UCSD-AML1 (cell line): ENCODE measurements around the gene ACSF3.
"Not testable (repeated sequence)": the region's sequence is repeated elsewhere in the genome, so short reads cannot be mapped to it uniquely, and the experiment has no call there.

Source experiments
- DNase-seq: peaks from one replicate; lab custom pipeline; 2025; ENCODE audit not compliant: unreplicated experiment; lab: John Stamatoyannopoulos, UW

ACSF3 gene

GRCh38 chr16:89072548-89073130 is 21.0 kb upstream of the ACSF3 start:
- no peak for DNase-seq

DNA sequence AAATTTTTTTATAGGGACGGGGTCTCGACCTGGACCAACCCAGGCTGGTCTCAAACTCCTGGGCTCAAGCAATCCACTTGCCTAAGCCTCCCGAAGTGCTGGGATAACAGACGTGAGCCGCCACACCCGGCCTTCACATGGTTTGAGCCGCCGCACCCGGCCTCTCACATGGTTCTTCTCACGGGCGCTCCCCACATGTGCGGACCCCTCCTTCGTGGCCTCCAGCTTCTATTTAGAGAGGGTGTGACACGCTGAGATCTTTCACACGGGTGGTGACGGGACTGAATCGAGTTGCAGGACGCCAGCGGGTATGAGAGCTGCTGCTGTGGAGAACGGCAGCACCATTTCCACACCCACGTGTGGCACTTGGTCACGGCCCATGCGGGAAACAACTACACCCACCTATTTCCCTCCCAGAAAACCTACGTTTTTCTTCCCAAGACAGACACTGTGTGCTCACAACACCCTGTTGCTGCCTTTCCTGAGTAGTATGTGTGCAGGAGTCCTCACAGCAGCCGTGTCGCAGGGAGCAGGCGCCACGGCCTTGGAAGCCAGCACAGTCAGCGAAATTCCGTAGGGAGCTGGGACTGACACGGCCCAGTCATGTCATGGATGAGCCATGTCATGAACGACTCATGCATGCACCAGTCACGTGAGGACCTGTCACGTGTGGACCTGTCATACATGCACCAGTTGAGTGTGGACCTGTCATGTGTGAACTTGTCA is 20.1 kb upstream of the ACSF3 start:
- DNase-seq = no peak

DNA sequence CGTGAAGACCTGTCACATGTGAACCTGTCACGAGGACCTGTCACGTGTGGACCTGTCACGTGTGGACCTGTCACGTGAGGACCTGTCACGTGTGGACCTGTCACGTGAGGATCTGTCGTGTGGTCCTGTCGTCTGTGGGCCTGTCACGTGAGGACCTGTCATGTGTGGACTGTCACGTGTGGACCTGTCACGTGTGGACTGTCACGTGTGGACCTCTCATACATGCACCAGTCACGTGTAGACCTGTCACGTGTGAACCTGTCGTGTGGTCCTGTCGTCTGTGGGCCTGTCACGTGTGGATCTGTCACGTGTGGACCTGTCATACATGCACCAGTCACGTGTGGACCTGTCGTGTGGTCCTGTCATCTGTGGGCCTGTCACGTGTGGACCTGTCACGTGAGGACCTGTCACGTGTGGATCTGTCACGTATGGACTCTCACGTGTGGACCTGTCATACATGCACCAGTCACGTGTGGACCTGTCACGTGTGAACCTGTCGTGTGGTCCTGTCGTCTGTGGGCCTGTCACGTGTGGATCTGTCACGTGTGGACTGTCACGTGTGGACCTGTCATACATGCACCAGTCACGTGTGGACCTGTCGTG is 19.5 kb upstream of the ACSF3 start:
- DNase-seq = not testable (repeated sequence)

- DNase-seq = no peak
Observed at GRCh38 chr16:89074803-89075688, 18.6 kb upstream of the ACSF3 start.

DNA sequence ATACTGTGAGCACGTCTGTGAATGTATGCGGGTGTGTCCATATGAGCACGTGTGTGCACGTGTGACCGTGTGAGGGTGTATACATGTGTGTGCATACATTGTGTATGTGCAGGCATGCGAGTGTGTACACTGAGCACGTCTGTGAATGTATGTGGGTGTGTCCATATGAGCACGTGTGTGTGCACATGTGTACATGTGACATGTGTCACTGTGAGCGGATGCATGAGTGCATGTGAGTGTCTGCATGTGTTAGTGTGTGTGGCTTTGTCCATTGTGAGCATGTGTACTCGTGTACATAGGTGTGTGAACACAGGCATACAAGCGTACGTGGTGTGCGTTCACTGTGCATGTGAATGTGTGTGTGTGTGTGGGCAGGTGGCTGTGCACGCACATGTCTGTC is 17.5 kb upstream of the ACSF3 start:
- DNase-seq = no peak

DNA sequence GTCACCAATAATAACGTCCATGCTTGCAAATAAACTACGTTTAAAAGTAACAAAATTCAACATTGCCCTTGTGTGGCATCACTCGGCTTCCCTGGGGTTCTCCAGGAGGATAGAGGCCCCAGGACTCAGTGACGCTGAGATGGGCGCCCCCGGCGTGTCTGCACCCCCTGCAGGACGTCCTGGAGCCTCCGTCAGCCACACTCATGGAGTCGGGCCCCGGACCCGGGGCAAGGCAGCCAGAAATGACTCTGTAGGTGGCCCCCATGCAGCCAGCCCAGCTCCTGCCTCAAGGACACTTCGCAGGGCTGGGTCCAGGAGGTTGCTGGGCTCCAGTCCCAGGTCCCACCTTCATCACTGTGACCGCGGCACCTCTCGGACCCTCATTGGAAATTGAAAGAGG is 16.6 kb upstream of the ACSF3 start:
- no peak for DNase-seq

DNA sequence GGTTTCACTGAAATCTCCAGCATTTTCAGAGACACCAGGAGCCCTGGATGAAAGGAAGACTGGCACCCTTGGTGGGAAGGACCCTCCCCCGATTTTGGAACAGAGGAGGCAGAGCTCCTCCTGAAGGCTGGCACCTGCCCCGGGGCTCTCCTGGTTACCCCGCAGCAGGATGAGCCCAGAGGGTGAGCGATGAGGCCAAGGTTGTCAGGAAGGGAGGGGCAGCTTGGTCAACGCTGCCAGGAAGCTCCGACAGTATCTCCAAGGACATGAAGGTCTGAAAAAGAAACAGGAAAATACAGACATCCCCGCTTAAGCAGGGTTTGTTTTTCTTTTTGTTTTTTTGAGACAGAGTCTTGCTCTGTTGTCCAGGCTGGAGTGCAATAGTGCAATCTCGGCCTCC is 15.5 kb upstream of the ACSF3 start:
- DNase-seq = no peak

DNA sequence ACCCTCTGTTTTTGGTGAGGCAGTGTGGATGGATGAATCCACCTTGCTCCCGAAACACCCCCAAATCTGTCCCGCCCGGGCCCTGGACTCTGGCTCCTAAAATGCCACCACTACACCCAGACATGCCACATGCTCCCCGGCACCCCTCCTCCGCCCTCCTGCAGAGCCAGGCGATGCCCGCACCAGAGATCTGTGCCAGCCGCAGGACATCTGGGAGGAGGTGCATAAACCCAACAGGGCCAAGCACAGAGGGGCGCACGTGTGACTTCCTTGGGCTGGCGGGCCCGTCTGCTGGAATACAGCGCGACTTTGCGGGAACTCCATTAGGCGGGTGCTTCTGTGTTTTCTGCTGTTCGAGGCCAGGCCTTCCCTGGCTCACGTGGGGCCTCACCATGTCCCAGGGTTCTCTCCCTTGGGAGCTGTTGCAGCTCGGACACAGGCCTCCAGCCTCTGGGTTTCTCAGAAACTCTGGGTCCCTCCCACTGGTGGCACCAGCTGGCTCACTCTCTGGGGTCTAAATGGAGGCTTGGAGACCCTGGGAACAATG is 14.1 kb upstream of the ACSF3 start:
- DNase-seq = no peak

DNA sequence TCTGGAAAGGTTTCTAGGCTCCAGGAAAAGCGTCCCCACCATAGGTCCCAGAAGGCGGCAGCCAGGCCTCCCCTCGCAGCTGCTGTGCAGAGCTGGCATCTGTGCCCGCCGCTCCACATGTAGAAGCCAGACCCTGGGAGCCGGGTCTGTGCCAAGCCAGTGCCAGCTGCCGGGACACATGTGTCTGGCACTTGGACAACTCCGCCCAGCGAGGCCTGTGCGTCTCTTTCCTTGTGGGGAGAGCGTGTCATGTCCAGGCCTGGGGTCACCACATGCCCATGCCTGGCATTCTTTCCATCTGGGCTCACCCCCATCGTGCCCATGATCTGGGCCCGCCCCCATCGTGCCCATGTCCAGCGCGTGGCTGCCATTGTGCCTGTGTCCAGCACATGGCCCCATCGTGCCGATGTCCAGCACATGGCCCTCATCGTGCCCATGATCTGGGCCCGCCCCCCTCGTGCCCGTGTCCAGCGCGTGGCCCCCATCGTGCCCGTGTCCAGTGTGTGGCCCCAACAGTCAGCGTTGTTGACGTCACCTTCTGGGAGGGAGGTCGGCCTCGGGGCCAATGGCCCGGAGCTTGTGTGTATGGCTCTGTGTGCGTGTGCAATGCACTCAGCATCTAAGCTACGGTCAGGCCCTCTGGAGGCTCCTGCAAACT is 13.3 kb upstream of the ACSF3 start:
- DNase-seq = no peak

GRCh38 chr16:89081556-89081955 is 12.1 kb upstream of the ACSF3 start:
- no peak for DNase-seq

DNA sequence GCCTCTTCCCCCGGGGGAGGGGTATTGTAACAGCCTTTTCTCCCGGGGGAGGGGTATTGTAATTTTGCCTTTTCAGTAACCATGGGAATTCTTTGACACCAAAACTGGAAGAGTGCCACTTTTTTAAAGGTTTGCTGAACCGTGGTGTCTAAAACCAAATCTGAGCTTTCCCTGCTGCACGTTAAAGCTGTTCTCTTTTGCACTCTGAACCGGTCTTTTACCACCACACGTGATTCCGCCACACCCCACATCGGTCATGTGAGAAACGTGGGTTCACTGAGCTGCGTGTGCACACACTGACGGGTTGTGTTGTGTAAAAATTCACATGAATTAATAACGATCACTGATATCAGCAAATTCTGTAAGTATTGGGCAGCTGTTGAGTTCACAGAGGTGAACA is 9.2 kb upstream of the ACSF3 start:
- DNase-seq = no peak

- DNase-seq = no peak
Observed at GRCh38 chr16:89084814-89085612, 8.6 kb upstream of the ACSF3 start.

GRCh38 chr16:89085755-89086154 is 7.9 kb upstream of the ACSF3 start:
- no peak for DNase-seq

- no peak for DNase-seq
Observed at GRCh38 chr16:89087922-89088497, 5.6 kb upstream of the ACSF3 start.

DNA sequence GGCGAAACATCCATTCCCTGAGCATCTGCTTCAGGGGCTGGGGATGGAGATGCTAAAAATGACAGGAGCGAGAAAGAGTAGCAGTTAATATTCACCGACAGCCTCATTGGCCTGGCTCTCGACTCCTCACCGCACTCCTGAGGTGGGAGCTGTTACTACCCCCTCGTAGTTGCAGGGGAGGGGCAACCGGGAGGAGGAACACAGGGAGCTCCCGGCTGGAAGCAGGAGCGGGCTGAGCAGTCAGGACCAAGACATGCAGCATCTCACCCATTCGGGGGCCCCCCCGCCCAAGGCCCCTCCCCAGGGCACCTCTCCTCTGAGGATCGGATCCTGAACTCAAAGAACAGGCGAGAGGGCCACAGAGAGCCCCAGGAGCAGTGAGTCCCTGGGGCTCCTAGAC is 4.5 kb upstream of the ACSF3 start:
- no peak for DNase-seq

- no peak for DNase-seq
Observed at GRCh38 chr16:89090182-89090630, 3.4 kb upstream of the ACSF3 start.

GRCh38 chr16:89090669-89091426 is 2.8 kb upstream of the ACSF3 start:
- no peak for DNase-seq

DNA sequence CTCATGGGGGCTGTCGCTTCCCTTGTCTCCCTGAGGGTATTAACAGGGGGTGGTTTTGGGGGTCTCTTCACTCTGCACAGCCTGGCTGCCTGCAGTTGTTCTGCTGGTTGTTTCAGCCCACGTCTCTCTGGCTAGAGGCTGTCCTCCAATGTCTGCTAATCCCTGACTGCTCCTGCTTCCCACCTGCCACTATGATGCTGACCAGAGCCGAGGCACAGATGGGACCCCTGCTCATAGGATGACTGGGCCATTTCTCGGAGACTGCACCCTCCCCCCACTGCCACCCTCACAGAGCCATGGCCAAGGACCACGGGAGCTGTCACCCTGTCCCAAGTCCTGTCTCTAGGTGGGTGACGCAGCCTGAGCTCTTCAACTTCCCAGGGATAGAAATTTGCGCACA is 1.6 kb upstream of the ACSF3 start:
- no peak for DNase-seq

GRCh38 chr16:89093252-89093601 is 425 bp upstream of the ACSF3 start:
- not testable (repeated sequence) for DNase-seq
